Activated CD8-positive, alpha-beta memory T cell treated with anti-CD3 and anti-CD28 coated beads, Interleukin-2, amount 50 U/mL, for 48 hours (primary cell): Measurements from ENCODE around the gene PDE5A.

Experiments used
- DNase-seq: peaks from one replicate; pipeline ENCODE4 v3.0.0-alpha.2; 2020

Gene PDE5A

DNA sequence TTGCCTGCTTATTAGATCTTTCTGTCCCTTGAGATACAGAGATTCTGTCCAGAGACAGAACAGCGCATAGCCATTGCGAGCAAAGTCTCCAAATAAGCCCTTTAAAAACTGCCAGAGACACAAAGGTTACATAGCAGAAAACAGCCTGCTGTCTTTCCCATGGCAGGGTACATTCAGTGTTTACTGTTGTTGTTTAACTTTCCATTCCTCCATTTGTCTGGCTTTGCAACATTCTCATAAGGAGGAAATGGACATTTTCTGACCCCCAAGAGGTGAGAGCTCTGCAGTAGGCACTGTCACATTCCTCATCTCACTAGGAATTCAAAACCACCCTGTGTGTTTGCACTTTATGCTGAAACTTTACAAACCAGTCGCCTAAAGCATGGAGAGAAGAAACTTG, 48.3 kb downstream of the PDE5A start:
- DNase-seq, result no peak

DNA sequence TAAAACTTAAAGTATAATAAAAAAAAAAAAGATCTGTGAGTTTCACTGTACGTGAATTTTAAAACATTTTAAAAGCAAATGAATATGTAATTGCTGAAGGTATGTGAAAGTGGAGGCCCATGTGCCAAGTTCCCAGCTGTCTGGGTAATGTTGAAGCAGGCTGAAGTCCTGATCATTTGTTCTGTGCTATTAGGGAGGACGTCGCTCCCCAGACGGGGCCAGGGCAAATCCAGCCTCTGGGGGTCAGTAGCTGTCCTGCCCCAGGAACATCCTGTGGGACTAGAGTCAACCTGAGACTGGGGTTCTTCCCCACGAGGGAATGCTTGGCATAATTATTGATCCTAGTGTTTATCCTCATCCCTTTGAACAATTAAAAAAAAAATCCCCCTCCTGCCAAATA, 48.8 kb downstream of the PDE5A start:
- DNase-seq, result no peak

DNA sequence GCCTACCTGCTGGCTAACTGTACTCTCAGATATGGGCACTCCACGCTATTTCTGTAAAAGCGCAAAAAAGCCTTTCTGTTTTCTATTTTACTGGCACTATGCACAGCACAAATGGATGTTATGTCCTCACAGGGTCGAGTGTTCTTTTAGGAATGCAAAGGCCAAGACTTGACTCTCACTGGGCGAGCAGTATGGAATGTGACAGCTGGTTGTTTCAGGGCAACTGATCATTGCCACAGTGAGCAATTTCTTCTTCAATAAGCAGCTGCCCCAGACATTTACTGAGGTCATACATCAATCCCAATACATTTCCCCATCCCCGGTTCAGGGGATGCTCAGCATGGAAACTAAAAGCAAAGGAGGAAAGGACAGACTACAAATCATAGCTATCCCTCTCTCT, 58.2 kb downstream of the PDE5A start:
- DNase-seq, result no peak

DNA sequence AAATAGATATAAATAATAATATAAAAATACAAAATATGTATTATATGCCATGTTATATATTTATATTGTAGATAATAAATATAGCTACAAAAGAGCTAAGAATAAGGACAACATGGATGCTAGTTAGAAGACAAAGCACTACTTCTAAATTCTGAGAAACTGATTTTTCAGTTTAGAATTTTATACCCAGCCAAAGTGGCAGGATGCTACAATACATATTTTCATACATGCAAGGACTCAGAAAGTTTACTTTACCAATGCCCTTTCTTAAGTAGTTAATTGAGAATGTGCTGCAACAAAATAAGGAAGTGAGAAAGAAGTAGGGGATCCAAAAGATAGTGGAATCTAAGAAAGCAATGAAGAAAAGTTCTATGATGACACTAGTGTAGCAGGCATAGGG, 64.5 kb downstream of the PDE5A start:
- DNase-seq, result no peak

DNA sequence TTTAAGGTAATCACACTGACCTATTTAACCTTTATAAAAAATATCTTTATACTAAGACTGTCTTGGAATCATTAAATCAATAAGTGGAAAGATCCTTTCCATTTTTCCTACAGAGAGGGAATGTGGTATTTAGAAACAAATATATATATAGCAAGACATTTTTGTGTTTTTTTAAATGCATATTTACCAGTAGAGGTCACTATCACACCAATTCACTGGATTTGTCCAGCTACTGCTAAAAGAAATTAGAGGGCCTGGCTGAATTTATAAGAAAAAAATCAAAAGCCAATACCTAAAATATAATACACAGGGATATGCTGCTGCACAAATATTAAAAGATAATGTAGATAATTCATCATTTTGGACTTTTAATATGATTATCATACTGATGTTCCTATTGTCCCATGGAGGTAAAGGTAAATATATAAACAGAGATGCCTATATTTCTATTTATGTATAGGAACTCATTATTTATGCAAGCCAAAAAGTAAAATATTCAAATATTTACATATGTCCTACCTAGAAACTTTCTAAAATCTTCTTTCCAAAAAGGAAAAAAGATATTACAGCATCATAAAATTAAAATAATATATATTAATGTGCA, 69.5 kb downstream of the PDE5A start:
- no peak for DNase-seq

DNA sequence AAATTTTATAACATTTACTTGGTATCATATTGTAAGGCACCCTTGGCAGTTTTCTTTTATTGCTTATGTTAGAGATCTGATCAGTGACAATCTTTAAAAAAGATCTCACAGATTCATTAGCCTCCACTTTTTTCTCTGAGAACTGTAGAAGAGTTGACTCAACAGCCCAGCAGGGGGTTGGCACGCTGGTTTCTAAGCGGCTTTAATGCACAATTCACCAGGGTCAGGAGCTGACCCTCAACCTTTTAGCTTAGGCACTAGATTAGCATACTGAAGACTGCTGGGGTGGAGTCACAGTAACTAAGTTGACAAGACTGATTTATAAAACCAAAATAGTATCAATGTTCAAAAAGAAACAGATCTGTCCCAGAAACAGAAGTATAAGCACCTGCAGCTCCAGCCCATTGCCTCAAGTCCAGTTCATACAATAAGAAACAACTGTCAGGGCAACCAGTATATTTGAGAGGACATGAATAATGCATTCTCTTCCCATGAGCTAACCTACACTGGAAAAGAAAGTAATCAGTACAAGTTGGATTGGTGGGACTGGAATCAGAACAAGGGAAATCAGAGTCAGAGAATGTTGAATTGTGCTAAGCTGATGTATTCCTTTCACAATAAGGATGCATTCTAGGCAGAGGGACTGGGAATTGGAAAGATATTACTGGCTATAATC, 77.6 kb downstream of the PDE5A start:
- no peak for DNase-seq

DNA sequence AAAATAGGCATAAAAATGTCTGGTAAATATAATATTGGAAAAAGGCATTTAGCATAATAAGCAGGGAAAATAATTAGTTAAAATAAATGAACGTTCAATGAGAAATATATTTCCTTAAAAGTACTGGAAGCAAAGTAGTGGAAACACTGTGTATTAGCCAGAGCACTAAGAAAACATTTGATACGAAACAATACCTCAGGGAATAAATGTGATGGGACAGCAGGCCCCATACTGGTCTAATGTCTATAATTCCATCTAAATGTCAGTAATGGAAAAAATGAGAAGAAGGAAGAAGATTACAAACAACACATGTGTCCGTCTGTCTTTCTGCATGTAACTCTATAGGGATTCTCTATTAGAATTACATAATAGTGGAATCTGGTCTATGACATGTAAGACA, 79.0 kb downstream of the PDE5A start:
- DNase-seq, result no peak

DNA sequence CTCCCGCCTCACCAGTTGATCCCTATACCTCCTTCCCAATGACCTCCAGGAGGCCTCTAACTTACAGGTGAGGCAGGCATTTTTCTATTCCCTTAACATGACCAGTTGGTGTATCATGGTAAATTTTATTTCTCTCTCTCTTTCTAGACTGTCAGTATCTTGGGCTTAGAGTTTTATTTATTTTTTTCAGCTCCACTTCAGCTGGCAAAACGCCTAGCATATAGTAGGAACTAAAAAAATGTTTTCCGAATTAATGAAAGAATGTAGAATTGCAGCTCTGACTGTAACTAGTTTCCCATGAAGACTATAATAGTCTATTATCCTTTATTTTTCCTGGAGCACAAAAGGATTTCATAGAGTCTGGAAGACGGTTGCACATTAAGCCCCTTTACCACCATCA, 84.8 kb downstream of the PDE5A start:
- no peak for DNase-seq

DNA sequence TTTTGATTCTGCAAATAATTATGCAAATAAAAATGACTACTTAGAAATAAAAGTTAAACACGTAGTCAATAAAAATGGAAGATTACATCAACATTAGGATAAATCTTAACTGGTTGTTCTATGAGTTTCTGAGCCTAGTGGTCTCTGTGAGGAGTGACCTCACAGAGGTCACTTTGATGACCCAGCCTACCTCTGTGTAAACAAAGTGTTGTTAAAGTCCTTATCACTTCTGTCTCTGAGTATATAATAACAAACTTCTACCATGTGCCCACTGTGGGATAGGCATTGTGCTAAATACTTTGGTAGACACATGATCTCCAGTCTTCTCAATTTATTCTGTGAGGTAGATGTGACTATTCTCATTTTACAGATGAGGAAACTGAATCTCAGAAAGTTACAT, 85.4 kb downstream of the PDE5A start:
- no peak for DNase-seq

DNA sequence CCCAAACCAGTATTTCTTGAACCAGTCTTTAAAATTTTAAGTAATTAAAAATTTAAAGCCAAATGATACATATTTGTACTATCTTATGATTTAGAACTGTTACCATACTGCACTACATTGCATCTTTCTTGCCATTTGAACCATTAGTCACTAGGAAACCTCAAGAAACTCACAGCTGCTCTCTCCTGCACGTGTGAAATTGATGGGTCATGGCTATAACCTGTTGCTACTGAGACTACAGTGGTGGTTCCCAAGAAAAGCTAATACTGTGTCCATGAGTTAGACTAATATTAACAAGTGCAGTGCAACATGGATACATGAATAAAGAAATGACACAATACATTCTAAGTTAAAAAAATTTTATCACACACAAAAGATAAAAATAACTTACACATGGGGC, 88.4 kb downstream of the PDE5A start:
- DNase-seq, result no peak

DNA sequence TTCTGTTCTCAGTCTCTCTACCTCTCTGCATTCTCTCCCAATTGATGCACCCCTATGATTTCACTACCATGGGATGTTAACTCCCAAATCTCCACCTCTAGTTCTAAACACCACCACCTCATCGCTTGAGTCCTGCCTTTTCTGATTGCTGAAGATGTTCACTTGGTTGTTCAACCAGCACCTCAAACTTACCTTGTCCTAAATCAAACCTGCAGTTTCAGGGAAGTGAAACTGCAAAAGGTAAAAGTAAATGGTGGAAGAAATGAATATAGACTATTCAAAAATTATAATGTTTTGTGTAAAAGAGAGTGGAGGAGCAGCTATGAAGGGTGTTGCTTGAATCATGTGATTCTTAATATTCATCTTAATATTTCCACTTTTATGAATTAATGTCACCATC, 91.0 kb downstream of the PDE5A start:
- DNase-seq, result no peak

DNA sequence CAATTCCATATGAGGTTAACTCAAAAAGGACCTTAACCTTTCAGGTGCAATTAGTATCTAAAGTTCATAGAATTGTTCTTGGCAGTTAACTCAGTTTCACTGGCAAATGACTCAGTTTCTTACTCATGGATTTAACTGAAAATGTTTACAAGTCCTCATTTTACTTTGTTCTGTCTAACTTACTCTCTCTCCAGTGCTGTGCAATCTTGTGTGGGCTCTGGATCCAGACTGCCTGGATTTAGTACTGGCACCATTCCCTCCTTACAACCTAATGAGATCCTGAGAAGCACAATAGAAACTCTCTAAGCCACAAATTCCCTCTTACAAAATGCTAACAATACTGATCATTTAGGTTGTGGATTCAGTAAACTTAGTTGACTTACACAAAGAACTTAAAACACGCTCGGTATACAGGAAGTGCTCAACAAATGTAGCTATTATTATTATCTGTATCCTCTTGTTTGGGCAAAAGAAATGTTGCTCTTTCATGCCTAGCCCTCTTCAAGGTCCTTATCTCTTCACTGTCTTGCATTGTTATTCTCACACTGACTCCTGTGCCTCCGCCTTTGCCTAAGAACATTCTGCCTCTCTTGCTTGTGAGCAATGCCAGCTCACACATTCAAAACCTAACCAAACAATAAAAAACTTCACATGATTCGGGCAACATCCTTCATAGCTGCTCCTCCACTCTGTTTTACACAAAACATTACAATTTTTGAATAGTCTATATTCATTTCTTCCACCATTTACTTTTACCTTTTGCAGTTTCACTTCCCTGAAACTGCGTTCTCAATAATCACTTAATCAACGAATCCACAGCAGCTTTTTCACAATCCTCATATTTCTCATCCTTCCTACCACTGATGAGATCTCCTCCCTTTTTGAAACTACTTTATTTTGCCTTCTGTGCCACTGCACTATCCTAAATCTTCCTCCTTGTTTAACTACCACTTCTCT, 91.8 kb downstream of the PDE5A start:
- no peak for DNase-seq

DNA sequence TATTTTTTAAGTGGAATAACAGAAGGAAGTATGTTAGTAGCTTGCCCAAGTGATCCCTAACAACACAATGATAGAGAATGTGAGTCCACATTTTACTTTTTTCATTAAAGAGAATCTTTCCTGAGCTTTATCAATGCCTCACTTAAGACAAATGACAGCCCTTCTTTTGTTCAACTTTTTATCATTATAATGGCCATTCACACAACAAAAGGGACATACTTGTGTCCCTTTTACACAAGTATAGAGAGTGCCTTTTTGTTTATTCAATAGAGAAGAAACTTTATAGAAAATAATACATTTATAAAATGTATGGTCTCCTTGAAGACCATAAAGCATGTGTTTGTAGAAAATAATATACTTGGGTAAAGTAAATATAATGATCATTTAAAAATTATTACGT, 96.3 kb downstream of the PDE5A start:
- no peak for DNase-seq

DNA sequence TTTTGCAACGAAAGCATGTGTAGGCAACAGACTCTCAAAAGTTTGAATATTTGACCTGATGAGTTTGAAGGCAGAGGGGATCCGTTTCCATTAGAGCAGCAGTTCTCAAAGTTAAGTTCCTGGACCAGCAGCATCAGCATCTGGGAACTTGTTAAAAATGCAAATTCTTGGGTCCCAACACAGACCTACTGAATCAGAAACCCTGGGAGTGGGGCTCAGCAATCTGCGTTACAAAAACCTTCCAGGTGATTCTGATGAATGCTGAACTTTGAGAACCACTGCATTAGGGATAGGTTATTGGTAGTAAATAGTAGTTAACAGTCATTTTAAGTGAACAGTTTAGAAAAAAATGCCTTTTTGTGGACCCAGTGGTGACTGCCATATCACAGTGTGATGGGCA, 98.8 kb downstream of the PDE5A start:
- no peak for DNase-seq

DNA sequence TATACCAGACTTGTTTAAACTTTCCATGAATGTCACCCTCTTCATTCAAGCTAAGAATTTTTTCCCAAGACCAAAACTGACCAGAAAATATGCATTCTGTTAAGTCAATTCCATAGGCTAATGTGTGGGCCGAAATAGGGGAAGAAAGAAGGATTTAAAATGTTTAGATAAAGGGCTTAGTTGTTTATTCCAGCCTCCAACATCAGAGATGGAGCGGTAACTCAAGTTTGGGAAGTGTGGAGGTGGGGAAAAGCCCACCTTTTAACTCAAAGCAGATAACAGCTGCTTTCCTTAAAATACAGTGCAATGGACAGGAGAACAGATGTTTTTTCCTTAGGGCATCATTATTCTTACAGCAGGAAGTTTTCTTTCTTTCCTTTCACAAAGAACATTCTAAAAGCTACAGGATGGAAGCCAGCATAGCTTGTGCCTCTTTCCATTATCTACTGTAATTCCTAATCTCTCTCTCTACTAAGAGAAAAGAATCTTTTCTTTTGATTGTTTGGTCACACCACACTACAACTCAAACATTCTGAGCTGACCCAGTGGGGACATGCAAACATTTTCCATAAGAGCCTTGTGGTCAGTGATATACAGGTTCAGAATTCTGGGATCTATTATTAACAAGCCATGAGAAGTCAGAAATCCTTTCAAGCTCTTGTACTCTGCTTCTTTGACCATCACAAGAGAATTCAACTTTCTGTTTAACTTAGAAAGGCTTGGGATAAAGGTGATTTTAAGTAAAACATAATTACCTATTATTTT, 101.6 kb downstream of the PDE5A start:
- DNase-seq, result no peak

DNA sequence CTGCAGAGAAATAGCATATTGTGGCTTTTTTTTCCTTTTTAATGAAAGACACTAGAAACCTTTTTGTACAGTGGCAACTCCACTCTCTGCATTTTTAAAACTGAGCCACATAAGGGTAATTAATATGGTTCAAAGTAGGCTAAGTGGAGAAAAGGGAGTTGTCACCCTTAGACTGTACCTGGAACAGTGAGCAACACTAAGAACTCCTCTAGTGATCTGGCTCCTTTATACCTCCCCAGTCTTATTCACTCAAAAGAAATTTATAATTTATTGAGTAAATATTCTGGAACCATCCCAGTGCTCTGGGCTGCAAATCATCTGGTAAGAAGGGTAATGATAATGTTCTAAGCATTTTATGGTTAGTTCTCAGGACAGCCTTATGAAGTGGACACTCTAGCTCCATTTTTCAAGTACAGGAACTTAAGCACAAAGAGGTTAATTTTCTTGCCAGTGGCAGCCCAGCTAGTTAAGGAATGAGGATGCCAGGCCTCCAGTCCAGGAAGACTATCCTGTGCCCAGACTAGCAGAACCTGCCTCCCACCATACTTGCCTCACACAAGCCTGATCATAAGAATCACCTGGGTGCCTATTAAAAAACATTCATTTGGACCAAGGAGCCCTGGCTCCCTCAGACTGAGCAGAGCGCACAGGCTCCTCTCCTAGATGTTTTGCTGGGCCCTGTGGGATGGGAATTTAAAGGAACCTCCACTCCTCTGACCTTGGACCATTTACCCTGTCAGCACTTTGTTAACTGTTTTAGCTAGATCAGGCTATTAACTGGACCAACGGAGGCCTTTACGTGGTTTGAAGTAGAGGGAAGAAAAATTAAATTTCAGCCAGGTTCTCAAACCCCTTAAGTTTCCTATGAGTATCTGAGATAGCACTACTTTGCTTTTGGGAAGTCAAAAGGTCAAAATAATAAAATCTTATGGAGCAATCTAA, 102.6 kb downstream of the PDE5A start:
- DNase-seq, result no peak

DNA sequence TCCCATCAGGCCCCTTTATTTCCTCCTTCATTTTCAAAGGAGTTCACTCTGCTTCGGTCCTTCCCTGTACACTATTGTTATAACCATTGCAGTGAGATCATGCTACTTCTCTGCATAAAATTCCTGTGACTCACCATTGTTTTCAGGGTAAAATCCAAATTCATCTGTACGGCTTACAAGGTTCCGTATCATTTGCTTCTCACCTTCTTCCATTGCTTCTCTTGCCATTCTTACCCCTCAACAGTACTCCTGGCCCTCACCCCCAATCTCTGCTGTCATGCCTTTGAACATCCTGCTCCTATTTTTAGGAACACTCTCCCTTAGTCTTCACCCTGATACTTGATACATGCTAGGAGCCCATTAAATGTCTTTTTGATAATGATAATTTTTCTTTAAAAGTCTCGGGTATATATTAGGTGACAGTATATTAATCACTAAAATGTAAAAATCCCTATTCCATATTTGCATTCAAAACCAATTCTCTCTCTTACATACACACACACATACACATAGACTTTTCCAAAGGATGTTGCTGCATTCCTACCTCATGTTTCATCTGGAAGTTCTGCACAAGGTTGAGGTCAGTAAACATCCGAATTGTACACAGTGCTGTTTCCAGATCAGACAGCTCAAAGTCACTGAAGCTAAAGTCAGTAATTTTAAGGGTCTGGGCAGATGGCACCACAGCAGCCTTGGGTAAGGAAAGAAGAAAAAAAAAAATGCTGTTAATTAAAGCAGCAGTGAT, 103.4 kb downstream of the PDE5A start:
- no peak for DNase-seq

DNA sequence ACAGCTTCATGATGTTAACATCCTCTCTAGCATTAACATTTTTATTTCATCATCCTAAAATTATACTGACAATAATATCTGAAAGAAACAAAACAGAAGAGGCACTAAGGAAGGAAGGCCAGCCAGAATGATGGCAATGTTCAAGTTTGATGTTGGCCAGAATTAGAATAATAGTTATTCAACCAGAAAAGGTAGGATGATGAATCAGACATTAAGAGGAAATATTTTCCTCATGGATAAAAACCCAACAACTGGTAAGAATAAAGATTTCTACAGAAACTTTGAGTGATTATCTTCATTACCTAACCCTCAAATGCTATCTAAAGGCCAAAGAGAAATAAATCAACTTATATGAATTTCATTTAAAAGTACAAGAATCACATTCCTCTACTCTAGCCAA, 105.2 kb downstream of the PDE5A start:
- no peak for DNase-seq

DNA sequence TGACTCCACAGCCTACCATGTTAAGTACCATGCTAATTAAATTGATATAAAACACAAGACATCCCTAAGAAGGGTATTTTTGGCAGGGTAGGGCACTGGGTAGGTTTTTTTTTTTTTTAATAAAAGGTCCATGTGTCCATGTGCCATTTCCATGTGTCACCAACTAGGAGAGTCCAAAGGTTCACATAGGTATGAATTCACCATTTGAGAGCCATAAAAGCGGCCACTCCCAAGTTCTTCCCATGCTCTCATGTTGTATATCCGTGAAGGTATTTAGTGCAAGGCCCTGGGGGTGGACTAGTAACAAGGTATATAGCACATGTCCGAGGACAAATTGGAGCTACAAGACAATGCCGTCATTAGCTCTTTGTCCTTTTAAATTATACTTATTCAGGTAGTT, 107.3 kb downstream of the PDE5A start:
- DNase-seq, result no peak

DNA sequence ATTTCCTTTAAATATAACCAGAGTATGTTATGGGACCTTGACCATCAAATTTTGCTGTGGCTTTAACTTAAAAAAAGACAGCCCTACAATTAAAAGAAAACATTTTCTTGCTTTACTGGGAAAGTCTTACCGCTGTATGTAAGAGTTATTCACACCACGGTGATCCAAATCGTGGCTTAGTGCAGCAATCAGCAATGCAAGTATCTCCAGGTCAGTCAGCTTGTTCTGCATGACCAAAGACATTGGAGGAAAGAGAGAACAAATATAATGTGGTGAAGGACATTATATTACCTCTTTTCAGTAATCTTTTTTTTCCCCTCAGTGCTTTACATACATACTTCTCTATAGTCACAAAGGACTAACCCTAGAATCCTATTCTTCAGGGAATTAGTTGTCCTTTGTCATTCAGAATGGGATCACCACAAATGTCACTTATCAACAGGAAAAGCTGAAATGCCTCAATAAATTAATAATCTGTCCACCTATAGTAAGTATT, 109.6 kb downstream of the PDE5A start:
- DNase-seq, result no peak

DNA sequence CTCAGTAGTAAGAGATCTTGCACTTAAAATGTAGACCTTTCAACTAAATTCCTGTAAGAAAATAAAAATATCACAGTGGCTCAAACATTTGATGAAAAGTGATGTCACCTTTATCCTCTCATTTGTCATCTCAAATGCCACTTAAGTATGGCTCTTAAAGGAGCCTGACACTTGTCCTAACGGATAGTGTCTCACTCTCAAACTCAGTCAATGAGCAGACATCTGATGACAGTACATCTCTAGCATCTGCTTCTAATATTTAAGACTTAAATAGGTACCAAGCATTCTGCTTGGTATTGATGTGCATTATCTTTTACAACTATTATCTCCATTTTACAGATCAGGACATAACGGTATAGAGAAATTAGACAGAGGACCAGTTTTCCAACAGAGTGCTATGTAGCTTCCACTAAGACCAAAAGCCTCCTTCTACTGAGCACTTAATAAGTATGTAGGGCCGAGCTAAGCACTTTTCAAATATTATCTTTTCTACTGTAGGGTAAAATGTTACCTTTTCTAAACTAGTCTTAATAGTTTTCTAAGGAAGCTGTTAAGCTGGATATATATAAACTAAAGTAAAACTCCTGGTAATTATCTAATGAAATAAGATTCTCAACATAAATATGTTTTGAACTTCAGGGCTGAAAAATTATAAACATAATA, 110.2 kb downstream of the PDE5A start:
- no peak for DNase-seq
